Ovary (tissue), 9 donors: Measurements from ENCODE around the gene RETREG3. TPM values are rescaled to one million over a fixed set of nuclear protein-coding genes. Genes with fewer than 3 reads are reported as not detected.

Experiments
- DNase-seq, 5 donors: peaks; one replicate each; pipeline ENCODE4 v3.0.0-alpha.2; 2019 to 2020
- H3K27ac ChIP-seq, 2 donors: fragments of 200-600 bp; one replicate each; pipeline versions ENCODE4 v1.5.1 to v1.8.0; 2019 to 2022
- H3K27me3 ChIP-seq: fragments of 200-600 bp; one replicate; pipeline ENCODE4 v1.8.0; 2022
- H3K36me3 ChIP-seq: fragments of 200-600 bp; sonication (generic); one replicate; pipeline ENCODE4 v1.5.1; 2019
- H3K4me1 ChIP-seq: one replicate; pipeline ENCODE4 v1.8.1; 2013; ENCODE audit warnings: mild to moderate bottlenecking, moderate library complexity; ENCODE audit not compliant: insufficient read depth
- H3K4me3 ChIP-seq: fragments of 200-600 bp; sonication (generic); one replicate; pipeline ENCODE4 v1.5.1; 2017
- H3K9me3 ChIP-seq, 2 donors: fragments of 200-600 bp in 1 of 2; sonication (generic) in 1 of 2; one replicate each; pipeline versions ENCODE4 v1.5.1 to v1.8.1; 2013 to 2019; ENCODE audit warnings: mild to moderate bottlenecking in 1 of 2, moderate library complexity in 1 of 2
- CTCF ChIP-seq, 3 donors: fragments of 450-650 bp in 2 of 3; fragments of 200-600 bp in 1 of 3; IDR thresholded peaks; one replicate each; pipeline versions ENCODE4 v1.5.1 to v1.8.0; 2016 to 2022; ENCODE audit warnings: antibody characterized with exemption in 3 of 3, mild to moderate bottlenecking in 1 of 3
- EP300 ChIP-seq: sonication (generic); formaldehyde crosslinking; IDR thresholded peaks from one replicate; pipeline ENCODE4 v1.6.1; 2017; ENCODE audit warnings: antibody characterized with exemption
- POLR2A ChIP-seq: fragments of 450-650 bp; IDR thresholded peaks from one replicate; pipeline ENCODE4 v1.6.1; 2017; ENCODE audit warnings: antibody characterized with exemption, mild to moderate bottlenecking, moderate library complexity
- WGBS, 3 donors: extraction: QIAGEN DNeasy Blood & Tissue Kit in 1 of 3; methylation state at CpG; one replicate each; pipeline versions ENCODE4 v1.1.5 to v1.1.7; 2013 to 2017; 5-methylcytosine and 5-hydroxymethylcytosine counted together
- intact Hi-C, 4 donors: fragments of 100-400 bp; cut with DNase I; formaldehyde crosslinking; loops; one replicate each; pipeline versions ENCODE4 v1.11.0 to v1.15.1; 2022 to 2023
- polyA plus RNA-seq, 2 donors: library from polyadenylated mRNA; stranded (reverse); fragments of 200-250 nt in 1 of 2; fragments of 350-450 nt in 1 of 2; fragmentation: Illumina TruSeq in 1 of 2; extraction: RNeasy Lipid Tissue Mini Kit (QIAGEN cat#74804) in 1 of 2; gene quantifications; one replicate each; pipeline ENCODE4 v1.2.3, GENCODE V29; 2013 to 2014
- total RNA-seq, 7 donors: library from RNA; depleted of rRNA in 2 of 7; stranded (reverse); fragments of >200 nt in 2 of 7; fragmentation: NEBNext Ultra II Directional in 3 of 7; extraction: Animal tissue kit (Norgen Biotek cat#: 25700) in 3 of 7; gene quantifications; one replicate each; pipeline versions ENCODE4 v1.1.0 to v1.2.4, GENCODE V29; 2016 to 2023
- donor health status: DM: no; HTN: no; CAD: no; lungs with moderate emphysema.
- donor health status: DM: no; HTN: no; CAD: no.
- donor health status: Bipolar disorder and iron deficiency.
- donor health status: DM: yes; HTN: yes; CAD: no.
- donor health status: DM: no; HTN: no; CAD: no.
- donor health status: DM: yes; HTN: yes; CAD: no.

RETREG3 gene
- total and polyA plus RNA-seq, 9 donors, result 25.8 to 63.0 (median 46.4) TPM

DNA sequence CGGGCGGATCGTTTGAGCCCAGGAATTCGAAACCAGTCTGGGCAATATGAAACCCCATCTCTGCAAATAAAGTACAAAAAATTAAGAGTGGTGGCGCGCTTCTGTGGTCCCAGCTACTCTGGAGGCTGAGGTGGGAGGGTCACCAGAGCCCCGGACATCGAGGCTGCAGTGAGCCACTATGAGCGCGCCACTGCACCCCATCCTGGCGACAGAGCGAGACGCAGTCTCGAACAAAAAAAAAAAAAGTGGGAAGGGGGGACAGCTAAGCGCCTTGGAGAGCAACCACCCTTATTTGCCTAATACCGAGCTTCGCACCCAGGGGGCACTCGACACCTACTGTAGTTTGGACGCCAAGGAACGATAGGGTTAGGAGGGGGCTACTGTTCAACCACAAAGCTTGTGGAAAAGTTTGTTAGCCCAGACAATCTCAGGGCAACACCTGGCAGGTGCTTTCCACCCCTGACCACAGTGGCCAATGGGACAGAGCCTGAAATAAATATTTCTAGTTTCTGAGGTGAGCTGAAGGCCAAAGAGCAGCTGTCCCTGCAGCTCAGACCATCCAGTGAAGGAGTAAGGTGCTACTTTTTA, 30.8 kb downstream of the RETREG3 start:
- Histone ChIP-seq H3K9me3 (no peaks in the 10 kb centered on the region), H3K4me3 (peak overlapping the region; percentile 65), H3K27me3 (no peaks in the 10 kb centered on the region), H3K36me3 (no peaks in the 10 kb centered on the region), H3K4me1 (peaks cover 4% of the 10 kb centered on the region), H3K27ac (peak overlapping the region in 1 of 2 donors; percentile 78)
- TF ChIP-seq POLR2A (no peak), EP300 (no peak), CTCF (IDR thresholded peaks at IDR 0.05) (peak in 2 of 3 donors; percentile 70 to 72)
- intact Hi-C loops, result loop anchor here in 2 of 4 donors (2.0 to 5.0 kb wide), 3 partner anchors 100 to 606 kb away; partner anchors contain the start of genes CCR10 (in 1 of the 2) and CNTNAP1 (in 1 of the 2)
- peak; percentile 69 to 87 (median 81) for DNase-seq
- 0 to 1% (median 0%) methylated on average over 20 of the region's 20 CpGs for WGBS, 3 donors

- Histone ChIP-seq H3K27ac (peak within 1 kb of the TSS in 1 of 2 donors; percentile 78), H3K4me1 (peaks cover 4% of the 10 kb centered on the region), H3K27me3 (no peaks in the 10 kb centered on the region), H3K36me3 (no peaks in the 10 kb centered on the region), H3K4me3 (peak within 1 kb of the TSS; percentile 65), H3K9me3 (no peaks in the 10 kb centered on the region)
- TF ChIP-seq EP300 (no peak), CTCF (IDR thresholded peaks at IDR 0.05) (peak in 2 of 3 donors; percentile 15 to 46), POLR2A (peak; percentile 39)
- intact Hi-C loops, result loop anchor here in 3 of 4 donors (1.0 to 5.0 kb wide), 4 partner anchors 100 to 605 kb away; partner anchors contain the start of genes CCR10 (in 1 of the 3) and CNTNAP1 (in 1 of the 3)
- 0 to 1% (median 0%) methylated on average over 32 to 52 of the region's 52 CpGs for WGBS, 3 donors
- DNase-seq, result peak; percentile 93 to 96 (median 94)
Measured at GRCh38 chr17:42577532-42578281, 31.5 kb downstream of the RETREG3 start, which contains the start of gene PSMC3IP. TSS of gene PSMC3IP (minus strand) at chr17:42577729. CDS start at chr17:42577686, 43 bp downstream.

DNA sequence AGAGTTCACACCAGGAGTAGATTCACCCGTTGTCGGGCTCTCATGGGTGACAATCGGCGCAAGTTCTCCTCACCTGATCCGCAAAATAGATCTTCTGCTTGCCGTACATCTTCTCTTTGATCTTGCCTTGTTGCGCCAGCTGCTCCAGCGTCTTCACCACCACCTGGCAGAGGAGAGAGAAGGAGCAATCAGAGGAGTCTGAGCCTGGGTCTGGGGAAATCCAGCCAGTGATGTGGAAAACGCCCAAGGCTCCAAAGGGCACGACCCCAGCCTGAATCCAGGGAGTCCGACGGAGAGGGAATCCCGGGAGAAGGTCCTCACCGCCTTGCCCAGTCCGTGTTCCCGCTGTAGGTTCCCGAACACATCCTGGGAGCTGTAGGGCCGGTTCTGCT, 32.0 kb downstream of the RETREG3 start:
- H3K27ac ChIP-seq, result no peak overlapping the region
- 3 to 4% (median 3%) methylated on average over 18 of the region's 18 CpGs for WGBS, 3 donors
- intact Hi-C loops, result loop anchor here in 2 of 4 donors (1.0 to 5.0 kb wide), 3 partner anchors 100 to 605 kb away; partner anchors contain the start of genes CCR10 (in 1 of the 2) and CNTNAP1 (in 1 of the 2)
- TF ChIP-seq POLR2A, result no peak
- no peak for TF ChIP-seq CTCF (IDR thresholded peaks at IDR 0.05)
- no peak for TF ChIP-seq EP300
- H3K27me3 ChIP-seq, result no peaks in the 10 kb centered on the region
- no peaks in the 10 kb centered on the region for H3K36me3 ChIP-seq
- DNase-seq, result no peak
- peak overlapping the region; percentile 65 for H3K4me3 ChIP-seq
- H3K9me3 ChIP-seq, result no peaks in the 10 kb centered on the region
- H3K4me1 ChIP-seq, result peaks cover 4% of the 10 kb centered on the region

DNA sequence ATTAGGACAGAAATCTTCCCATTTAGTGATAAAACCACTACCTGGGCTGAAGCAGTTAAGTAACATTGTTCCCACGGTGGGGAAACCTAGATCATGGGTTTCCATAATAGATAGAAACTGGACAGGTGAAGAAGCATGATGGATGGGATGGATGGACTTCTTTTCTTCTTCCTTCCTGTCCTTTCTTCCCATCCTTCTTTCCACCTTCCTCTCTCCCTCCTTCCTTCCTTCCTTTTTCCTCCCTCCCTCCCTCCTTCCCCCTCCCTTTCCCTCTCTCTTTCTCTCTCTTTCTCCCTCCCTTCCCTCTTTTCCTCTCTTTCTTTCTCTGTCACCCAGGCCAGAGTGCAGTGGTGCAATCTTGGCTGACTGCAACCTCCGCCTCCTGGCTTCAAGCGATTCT, 34.7 kb downstream of the RETREG3 start:
- Histone ChIP-seq H3K27me3 (no peaks in the 10 kb centered on the region), H3K4me1 (peaks cover 4% of the 10 kb centered on the region), H3K4me3 (no peak overlapping the region), H3K9me3 (no peaks in the 10 kb centered on the region), H3K36me3 (no peaks in the 10 kb centered on the region), H3K27ac (no peak overlapping the region)
- no peak for DNase-seq
- TF ChIP-seq EP300 (no peak), POLR2A (no peak)
- intact Hi-C loops, result no loop called here
- WGBS, 3 donors, result 70 to 85% (median 76%) methylated on average over 3 of the region's 3 CpGs
